Stimulated activated CD8-positive, alpha-beta memory T cell treated with anti-CD3 and anti-CD28 coated beads, Interleukin-15, amount 100 ng/mL, for 24 hours (primary cell): Measurements from ENCODE around the gene GPR107.

Source experiments
- DNase-seq: peaks from one replicate; pipeline ENCODE4 v3.0.0-alpha.2; 2020; ENCODE audit warnings: low read depth

Gene GPR107

DNA sequence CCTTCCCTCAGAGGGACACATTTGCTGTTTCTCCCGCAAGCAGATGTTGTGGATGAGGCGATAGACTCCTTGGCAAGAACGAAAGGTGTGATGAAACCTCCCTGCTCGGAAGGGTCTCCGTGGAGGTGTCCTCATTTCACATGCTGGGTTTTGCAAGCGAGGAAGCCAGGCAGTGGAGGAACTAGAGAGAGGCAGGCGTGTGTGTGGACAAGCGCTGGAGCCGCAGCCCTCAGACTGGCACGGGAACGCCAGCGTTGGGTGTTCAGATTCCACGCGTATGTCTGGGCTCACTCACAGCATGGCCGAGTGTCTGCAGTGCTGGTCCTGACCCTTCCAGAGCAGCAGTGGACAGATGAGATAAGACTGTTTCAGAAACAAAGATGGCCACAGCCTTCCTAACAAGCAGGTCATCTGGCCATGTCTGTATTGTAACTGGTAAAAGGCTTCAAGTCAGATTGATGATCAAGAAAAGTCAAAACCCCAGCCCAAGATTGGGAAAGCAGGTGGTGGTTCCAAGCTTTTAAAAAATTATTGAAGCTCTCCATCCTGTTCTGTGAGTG is 83.5 kb downstream of the GPR107 start:
- DNase-seq = no peak

DNA sequence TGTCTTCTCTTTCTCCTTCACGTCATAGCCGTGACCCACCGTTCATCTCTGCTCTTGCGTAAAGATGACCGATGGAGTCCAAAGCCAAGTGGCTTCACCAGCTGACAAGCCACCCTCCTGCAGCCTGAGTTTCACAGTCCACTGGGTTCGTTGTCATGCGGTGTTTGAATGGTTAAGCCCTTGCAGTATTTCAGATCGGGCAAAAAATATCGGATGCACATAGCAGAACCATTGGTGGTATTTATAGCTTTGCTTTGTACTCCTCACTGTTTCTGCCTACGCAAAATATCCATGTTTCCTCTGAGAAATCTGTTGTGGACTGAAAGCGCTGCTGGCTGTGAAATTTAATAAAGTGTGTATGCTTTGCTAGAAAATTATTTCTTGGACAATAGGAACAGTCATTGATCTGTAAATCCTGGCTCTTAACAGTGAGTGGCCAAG is 84.0 kb downstream of the GPR107 start:
- no peak for DNase-seq

DNA sequence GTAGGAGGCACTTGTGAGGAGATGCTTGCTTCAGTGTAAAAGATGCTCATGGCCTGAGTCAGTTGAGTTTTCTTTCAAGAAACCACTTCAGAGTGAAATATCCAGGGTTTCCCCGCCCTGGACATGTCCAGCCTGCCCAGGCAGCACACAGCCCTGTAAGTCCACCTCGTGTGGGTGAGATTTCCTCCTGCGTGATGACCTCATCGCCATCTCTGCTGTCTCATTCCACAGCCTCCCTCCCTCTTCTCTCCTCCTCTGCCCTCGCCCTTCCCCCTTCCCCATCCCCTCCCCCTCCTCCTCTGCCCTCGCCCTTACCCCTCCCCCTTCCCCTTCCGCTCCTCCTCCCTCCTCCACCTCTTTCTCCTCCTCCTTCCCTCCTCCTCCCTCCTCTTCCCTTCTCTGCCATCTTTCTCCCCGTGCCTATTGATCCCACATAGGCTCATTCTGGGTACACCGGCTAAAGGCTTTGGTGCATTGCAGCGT is 84.5 kb downstream of the GPR107 start:
- DNase-seq = no peak

DNA sequence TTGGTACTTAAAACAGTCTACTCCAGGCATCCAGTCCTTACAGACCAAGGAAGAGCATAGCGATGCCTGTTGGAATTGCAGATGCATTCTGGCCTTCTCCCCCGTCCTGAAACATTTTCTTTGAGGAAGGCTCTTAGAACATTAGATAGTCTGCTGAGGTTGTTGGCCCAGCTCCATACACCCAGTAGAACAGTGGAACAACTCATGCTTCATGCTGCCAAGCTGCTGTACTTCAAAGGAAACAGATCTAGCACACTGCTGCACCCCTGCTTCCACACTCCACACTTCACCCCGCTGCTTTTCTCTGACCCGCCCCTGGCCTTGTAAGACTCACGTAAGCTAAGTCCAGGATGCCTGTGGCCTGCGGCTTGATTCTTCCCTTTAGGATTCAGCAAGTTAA is 85.1 kb downstream of the GPR107 start:
- no peak for DNase-seq

DNA sequence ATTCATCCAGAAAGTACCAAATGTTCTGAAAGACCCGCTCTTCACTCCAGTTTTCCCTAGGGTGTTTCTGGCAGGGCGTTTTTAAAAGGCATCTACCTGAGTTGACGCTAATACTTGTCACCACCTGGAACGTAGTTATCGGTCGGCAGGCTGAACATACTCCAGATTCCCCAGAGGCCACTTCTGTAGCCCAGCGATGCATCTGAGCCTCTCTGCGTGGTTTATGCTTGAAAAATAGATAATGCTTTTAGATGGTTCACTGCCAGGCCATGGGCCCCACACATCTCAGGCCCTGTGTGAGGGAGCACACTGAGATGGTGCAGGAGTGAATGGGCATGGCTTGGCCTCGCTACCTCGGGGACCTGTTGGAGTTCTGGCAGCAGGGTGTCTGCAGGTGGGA is 85.5 kb downstream of the GPR107 start:
- no peak for DNase-seq

DNA sequence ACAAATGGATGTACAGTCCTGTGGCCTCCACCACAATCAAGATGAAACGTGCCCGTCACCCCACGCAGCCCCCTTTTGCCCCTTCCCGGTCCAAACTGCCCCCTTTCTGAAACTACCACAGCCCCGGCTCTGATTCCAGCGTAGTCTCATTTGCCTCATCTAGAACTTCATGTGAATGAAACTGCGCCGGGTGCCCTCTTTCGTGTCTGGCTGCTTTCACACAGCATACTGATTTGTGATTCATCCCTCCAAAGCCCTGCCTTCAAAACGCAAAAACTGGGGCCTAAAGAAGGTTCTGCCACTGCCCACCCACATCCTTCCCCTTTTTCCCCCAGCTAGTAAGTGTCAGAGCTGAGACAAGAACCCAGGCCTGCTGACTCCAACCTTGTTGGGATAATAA is 87.0 kb downstream of the GPR107 start:
- DNase-seq = peak; percentile 24

DNA sequence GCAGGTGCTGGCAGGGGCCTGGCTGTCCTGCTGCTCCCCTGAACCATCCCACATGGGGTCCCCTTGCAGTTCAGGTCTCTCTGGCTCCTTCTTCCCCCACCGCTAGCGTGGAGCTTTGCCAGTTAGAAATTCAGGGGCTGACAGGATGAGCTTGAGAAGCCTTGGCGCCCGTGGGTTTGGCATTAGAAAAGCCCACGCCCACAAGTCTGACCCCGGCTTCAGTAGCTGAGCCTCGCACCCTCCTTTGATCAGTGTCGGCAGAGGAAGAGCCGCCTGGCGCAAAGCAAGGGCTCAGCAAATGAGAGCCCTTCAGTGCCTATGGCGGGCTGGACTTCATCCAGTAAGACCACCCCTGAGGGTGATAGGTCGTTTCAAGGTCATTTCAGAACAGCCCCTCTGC is 88.3 kb downstream of the GPR107 start:
- DNase-seq = no peak

DNA sequence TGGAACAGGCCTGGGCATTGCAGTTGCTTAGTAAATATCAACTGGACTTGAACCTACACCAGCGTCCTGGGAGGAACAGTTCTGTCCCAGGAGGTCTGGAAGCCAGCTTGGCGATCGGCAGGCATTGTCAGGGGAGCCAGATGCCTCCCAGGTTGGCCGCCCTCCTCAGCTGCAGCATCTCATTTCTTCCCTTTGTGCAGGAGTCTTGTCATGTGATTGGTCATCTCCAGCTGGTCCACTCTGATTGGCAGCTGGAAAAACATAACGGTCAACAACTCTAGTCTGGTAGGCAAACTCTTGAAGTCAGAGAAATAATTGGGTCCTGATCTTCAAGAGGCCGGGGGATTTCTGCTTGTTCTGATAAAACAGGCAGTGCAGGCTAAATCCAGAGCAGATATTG is 88.9 kb downstream of the GPR107 start:
- DNase-seq = no peak

DNA sequence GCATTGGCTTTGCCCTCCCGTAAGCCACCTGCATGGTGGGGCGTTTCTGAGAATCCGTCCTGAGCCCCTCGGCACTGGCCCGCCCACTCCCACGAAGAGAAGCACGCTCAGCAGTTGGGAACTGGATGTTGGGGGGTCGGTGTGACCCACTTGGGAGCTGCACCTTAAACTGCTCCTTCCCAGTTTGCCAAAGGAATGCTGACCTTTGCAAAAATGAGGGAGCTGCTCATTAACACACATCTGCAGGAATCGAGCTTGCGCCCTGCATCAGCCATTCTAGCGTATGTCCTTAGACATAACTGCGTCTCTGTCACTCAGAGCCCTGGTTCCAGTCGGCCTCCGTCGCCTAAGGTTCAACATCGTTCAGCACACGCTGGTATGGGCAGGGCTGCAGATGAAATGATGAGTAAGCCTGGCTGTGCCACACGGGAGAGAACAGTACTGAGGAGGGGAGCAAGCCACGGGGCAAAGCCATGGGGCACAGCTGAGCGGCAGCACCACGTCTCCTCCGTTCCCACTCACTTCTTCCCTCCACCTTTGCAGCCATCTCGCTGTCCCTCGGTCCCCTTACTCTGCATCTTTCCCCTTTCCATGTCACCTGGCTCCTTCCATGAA is 89.7 kb downstream of the GPR107 start:
- no peak for DNase-seq

DNA sequence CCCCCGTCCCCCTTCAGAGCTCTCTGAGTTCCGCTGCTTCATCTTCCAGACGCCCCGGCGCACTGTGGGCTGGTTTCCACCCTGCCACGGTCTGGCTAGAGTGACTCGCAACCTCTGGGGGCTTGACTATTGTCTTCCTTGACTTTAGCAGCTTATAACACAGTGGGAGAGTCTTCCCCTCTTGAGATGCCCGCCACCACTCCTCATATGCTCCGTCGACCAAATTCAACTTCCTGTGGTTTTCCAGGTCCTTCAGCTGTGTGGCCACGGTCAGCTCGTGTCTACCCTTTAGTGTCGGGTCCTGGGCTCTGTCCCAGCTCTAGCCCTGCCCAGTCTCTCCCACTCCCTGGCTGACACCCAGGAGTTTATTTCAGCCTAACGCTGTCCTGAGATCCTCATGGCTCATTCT is 90.3 kb downstream of the GPR107 start:
- DNase-seq = no peak

DNA sequence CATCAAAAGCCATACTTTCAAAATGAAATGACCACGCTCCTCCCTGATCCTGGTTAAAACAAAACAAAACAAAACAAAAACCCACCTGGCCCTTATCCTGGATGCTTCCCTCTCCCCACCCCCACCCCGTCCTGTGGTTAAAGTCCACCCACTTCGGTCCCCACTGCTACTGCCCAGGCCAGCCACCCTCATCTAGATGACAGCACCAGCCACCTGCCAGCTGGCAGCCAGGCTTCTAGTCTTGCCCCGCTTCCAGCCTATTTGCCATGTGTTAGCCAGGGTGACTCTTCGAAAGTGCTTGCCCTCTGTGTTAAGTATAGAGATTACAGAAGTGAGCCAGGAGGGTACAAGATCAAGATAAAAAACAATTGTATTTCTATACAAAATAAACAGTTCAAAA is 91.0 kb downstream of the GPR107 start:
- DNase-seq = no peak

DNA sequence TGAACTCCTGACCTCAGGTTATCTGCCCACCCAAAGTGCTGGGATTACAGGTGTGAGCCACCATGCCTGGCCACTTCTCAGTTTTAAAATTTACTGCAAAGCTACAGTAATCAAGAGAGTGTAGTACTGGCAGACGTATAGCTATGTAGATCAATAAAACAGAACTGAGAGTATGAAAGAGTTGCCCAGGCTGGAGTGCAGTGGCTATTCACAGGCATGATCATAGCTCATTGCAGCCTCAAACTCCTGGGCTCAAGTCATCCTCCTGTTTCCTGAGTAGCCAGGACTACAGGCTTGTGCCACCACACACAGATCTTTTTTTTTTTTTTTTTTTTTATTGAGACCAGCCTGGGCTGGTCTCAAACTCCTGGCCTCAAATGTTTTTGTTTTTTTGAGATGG is 92.0 kb downstream of the GPR107 start:
- no peak for DNase-seq

DNA sequence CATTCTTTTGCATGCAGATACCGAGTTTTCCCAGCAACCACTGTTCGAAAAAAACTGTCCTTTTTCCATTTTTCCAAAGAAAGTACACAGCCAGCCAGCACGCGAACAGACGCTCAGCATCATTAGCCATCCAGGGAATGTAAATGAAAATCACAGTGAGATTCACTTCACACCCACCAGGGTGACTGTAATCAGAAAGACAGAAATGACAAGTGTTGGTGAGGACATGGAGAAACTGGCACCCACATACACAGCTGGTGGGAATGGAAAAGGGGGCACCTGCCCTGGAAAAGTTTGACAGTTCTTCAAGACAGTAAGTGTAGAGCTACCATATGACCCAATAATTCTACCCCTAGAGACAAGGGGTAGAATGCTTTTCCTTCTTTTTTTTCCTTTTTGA is 93.5 kb downstream of the GPR107 start:
- no peak for DNase-seq

DNA sequence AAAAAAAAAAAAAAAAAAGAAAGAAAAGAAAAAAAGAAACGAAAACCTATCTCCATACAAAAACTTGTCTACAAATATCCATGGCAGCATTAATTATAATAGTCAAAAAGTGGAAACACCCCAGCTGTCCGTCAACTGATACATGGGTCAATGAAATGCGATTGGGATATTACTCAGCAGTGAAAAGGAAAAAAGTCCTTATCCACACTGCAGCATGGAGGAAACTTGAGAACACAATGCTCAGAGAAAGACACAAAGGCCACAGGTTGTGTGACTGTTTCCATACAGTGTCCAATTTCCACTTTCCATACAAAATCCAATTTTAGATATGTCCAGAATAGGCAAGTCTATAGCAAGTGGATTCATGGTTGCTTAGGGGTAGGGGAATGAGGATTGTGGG is 94.2 kb downstream of the GPR107 start:
- DNase-seq = no peak

DNA sequence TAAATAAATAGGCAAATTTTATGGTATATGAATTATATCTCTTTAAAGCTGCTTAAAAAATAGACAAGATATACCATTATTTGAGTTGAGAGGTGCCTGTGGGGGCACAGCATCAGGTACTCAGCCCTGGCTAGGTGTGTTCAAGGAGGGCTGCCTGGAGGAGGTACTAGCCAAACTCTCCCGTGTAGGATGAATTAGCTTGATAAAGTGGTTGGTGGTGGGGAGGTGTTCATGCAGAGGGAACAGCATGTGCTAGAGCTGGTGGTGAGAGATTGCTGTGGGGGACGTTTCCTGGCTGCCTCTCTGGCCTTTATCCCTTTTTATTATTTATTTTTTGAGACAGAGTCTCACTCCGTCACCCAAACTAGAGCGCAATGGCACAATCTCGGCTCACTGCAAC is 95.3 kb downstream of the GPR107 start:
- no peak for DNase-seq

DNA sequence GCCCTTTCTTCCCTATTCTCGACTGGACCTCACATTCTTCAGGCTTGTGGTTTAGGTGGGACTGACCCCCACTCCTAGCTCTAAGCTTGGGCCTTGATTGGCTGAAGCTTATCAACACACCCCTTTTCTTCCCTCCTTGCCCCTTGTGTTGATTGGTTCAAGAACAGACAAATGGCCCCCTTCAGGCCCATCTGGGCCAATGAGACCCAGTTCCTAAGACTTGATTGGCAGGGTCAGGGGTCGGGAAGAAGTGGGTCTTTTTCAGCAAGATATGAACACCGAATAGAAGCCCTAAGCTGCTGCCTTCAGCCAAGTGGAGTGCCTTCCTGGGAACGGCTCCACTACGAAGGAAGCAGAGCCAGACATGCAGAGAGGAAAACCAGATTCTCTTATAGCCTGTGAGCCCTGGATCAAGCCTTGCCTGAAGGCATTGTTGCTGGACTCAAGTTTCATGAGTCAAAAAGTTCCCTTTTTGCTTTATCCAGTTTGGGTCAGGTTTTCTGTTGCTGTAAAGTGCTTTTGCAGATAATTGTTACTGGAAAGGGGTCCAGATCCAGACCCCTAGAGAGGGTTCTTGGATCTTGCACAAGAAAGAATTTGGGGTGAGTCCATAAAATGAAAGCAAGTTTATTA is 96.1 kb downstream of the GPR107 start:
- DNase-seq = no peak

DNA sequence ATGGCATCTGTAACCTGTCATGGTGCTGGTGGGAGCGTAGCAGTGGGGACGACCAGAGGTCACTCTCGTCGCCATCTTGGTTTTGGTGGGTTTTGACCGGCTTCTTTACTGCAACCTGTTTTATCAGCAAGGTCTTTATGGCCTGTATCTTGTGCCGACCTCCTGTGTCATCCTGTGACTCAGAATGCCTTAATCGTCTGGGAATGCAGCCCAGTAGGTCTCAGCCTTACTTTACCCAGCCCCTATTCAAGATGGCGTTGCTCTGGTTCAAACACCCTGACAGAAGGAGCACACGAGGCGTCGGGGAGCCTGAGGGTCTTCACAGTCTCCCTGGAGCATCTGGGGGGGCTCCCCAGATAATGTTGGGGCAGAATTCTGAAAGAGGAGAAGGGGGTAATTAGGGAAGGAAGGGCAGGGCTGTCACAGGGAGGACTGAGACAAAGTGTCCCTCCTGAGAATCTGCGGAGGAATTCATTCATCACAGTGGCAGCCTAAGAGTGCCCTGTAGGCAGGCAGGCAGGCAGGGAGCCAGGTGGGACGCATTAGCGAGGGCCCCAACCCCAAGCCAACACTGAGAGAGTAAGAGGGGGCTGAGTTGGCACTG is 97.2 kb downstream of the GPR107 start:
- DNase-seq = no peak

DNA sequence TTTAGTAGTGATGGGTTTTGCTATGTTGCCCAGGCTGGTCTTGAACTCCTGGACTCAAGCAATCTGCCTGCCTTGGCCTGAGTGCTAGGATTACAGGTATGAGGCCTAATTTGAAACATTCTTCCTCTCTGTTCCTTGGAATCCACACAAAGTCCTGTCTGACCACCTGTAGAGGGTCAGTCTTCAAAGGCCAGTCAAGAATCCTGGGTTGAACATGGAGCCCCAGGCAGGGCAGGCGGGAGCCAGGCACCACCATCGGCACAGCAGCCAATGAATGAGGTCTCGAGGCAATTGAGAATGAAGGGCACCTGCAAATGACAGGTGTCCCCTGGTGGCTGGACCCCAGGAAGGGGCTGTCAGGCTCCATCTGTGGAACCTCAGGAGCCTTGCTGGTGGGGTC is 101.1 kb downstream of the GPR107 start:
- DNase-seq = no peak

DNA sequence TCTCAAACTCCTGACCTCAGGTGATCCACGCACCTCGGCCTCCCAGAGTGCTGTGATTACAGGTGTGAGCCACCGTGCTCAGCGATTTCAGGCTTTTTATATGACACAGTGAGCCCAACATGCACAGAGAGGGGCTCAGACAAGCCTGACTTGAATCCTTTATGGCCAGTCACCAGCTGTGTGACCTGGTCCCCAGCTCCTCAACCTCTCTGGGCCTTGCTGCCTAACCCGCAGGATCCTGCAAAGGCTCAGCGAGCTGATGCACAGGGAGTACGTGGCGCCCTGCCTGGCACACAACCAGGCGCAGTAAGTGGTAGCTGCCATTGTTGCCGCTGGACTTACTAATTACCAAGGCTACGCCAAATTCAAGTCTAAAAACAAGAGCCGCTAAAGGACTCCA is 101.9 kb downstream of the GPR107 start:
- no peak for DNase-seq

DNA sequence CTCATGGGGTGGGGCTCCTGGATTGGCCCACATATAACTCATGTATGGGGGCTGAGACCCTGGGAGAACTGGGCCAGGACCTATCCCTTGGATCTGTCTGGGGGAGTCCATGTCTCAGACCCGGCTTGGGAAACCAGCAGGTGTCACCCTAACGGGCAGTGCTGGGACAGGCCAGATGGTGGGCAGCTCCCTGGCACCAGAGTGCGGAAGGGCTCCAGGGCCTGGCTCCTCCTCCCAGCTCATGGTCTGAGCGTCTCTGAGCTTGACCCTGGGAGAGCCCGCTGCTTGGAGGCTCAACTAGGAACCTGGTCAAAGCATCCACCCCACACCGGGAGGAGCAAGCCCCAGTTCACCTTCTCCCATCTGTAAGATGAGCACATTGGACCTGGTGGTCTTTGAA is 103.0 kb downstream of the GPR107 start:
- DNase-seq = no peak

DNA sequence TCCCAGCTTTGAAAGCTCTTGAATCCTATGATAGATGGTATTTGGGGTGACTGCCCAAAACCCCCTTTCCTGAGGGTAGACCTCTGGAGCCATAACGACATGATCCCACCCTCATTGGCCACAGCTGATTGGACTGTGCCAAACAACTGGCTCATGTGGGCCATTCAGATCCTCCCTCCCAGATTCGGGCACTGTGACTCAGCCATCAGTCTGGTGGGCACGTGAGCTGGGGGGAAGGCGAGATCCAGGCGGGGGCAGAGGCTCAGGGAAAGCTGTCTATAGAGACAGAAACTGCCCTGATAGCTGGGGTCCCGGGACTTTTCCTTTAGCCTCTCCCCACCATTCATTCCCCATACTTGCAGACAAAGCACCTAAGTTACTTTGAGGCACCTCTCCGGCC is 103.4 kb downstream of the GPR107 start:
- DNase-seq = no peak

DNA sequence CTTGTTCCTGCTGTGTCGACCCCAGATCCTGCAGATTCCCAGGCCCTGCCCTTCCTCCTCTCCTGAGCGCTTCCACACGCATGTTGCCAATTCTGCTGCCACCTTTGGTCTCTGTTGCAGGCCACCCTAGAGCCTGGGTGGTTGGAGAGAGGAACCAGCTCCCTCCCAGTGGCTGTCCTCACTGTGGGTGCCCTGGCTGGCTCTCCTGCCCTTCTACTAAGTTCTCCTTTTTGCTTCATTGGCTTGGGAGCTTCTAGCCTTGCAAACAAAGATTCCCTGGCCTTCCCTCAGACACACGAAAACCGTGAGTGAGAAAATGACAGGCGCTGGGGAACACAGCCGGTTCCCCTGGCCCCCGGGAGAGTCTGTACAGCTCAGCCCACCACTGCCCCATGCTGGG is 104.3 kb downstream of the GPR107 start:
- DNase-seq = no peak

DNA sequence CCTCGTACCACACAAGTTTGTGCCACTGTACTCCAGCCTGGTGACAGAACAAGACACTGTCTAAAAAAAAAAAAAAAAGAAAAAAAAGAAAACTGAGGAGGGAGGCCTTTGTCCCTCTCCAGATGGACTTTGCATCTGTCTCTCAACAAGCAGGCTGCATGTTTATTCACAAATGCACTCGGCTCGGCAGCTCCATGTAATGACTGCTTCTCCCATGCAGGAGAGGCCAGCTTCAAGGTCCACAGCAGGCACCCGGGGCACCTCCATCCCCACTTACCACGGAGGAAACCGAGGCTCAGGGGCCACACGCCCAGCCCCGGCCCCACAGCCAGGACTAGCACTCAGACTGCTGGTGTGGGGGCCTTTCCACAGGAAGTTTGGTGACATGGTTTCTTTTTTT is 105.4 kb downstream of the GPR107 start:
- no peak for DNase-seq
